GM19397 (cell line): Measurements from ENCODE around the gene OR2D3.
"Not testable (repeated sequence)": the region's sequence is repeated elsewhere in the genome, so short reads cannot be mapped to it uniquely, and the experiment has no call there.

Source experiments
- ATAC-seq: cut with Tn5 transposase; IDR thresholded peaks from one replicate; pipeline ENCODE4 v1.9.1; 2021; ENCODE audit warnings: mild to moderate bottlenecking, moderate library complexity; ENCODE audit not compliant: unreplicated experiment

The OR2D3 gene

DNA sequence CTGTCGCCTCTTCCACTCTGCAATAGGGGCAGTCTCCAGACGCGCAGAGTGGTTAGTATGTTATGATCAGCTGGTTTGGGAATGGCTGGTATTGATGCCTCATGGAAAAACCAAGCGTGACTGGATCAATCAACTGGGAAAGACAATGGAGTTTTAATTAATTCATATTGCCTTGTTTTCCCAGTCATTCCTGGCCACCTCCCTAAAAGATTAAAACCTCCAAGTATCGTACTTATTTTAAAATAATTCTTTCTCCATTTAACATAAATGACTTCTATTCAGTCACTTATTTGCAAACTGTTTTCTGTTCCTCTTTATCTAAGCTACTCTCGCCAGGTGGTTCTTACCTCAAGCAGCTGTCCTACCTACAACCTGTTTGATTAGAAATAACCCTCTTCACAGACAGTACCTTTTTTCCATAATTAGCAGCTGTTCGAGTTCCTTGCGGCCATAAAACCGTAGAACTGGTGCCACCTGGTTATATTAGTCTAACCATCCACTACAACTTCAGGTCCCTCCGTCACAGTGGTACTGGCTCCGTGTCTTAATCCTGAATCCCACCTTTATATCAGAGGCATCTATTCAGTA lies 6.3 kb downstream of the OR2D3 start:
- peak; percentile 65 for ATAC-seq

DNA sequence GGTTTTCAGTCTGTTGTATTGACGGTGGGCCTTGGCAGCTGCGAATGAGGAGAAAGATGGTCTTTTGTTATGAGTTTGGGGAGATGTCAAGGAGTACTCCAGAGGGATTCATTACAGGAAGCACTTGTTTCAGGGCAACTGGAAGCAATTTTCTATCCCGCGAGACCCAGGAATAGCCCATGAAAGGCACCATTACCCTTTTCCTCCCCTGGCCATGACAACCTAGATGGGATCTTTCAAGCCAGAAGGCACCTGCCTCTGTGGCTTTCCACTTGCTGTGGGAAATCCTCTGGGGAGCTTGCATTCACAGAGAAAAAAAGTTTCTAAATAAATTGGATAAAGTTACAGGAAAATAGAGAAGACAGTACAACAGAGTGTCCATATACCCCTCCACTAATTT lies 8.1 kb downstream of the OR2D3 start:
- no peak for ATAC-seq

DNA sequence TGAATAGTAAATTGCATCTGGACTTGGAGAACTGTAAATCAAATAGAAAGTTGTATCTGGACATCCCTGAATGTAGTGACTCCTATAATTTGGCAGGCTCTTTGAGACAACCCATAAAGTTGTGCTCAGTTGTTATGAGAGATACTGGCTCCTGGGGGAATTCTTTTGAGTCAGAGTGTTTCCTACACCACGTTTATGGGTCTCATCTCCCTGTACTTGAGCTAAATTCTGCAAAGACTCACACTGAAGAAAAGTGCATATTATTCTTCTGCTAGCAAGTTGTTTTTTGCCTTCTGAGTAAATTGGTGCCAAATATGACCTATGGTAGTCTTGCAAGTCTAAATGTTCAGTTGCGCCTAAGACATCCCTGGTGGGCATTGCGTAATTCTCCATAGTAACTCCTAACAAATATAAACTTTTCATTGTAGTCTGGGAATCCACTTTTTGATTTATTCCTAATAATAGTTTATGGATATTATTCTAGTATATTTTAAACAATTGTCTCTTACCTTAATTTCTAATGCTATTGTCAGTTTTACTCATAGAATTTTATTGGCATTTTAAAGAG lies 10.4 kb downstream of the OR2D3 start:
- ATAC-seq, result no peak

DNA sequence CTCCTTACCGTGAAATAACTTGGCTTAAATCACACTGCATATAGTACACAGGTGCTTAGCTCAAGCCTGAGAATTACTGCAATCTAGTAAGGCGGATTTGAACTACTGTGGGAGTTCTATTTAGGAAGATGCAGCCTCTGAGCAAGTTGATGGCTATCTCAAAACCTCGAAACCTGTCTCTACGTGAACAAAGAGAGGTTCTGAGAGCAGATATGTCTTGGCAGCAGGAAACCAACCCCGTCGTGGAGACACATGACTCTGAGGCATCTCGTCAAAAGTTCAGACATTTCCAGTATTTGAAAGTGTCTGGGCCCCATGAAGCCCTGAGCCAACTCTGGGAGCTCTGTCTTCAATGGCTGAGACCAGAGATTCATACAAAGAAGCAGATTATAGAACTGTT lies 11.3 kb downstream of the OR2D3 start:
- no peak for ATAC-seq

DNA sequence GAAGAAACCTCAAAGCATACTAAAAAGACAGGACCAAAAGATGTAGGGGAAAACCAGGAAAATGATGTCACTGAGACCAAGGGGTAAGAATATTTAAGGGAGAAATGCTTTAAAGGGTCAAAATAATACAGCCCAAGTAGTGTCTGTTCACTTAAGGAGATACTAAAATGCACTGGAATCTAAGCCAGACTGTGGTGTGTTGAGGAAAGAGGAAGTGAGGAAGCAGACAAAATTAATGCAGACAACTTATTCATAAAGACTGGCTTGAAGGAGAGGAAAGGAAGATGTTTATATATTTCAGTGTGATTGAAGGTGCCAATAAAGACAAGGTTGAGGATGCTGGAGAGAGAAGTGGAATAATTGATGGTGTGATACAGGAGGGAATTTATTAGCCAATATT lies 21.2 kb downstream of the OR2D3 start:
- ATAC-seq, result no peak

DNA sequence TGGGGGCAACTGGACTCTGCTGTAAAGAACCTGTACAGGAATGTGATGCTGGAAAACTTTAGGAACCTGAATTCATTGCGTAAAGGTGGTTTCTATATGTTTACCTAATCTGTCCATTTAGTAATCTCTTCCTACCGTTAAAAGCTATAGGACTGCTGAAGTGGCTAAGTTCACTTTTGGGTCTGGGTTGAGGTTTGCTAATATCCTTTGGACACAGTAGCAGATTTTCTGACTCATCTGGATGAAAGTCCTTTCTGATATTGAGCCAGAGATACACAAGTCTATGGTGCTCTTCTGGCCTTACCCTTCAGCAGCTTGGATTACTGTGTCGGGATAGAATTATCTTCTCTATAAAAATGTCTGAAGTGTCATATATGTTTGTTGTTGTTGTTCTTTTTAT lies 22.3 kb downstream of the OR2D3 start:
- ATAC-seq, result no peak

DNA sequence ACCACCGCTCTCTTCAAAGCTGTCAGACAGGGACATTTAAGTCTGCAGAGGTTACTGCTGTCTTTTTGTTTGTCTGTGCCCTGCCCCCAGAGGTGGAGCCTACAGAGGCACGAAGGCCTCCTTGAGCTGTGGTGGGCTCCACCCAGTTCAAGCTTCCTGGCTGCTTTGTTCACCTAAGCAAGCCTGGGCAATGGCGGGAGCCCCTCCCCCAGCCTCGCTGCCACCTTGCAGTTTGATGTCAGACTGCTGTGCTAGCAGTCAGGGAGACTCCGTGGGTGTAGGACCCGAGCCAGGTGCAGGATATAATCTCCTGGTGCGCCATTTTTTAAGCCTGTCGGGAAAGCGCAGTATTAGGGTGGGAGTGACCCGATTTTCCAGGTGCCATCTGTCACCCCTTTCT lies 33.4 kb downstream of the OR2D3 start:
- not testable (repeated sequence) for ATAC-seq

DNA sequence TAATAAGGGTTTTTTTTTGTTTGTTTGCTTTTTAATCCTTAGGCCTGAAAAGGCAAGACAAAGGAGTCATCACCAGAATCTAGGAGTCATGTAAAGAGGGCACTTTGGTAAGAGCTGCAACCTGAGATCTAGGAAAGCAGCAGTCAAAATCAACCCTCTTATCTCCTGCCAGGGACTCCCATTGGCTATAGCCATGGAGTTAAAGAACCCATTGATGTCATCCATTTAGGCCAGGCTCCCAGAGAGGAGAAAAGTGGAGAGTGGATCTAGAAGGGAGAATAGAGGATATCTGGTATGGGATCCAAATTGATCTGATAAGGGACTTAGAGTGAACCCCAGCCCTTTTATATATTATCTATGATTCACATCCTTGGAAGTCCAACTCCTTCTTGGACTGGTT lies 41.3 kb downstream of the OR2D3 start:
- no peak for ATAC-seq

DNA sequence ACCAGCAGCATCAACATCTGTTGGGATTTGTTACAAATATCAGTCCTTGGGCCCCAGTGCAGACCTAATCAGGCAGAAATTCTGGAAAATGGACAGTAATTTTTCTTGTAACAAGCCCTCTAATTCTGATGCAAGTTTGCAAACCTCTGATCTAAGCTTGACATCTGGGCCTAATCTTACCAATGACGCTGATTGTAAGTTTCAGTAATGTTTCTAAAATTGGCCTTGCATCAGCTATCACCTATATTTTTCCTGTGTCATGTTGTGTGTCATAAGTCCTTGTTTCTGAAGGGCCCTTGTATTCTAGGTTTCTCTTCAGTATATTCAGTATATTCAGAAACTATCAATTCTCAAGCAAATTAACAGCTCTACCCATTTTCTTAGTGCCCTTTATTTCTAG lies 41.9 kb downstream of the OR2D3 start:
- no peak for ATAC-seq

DNA sequence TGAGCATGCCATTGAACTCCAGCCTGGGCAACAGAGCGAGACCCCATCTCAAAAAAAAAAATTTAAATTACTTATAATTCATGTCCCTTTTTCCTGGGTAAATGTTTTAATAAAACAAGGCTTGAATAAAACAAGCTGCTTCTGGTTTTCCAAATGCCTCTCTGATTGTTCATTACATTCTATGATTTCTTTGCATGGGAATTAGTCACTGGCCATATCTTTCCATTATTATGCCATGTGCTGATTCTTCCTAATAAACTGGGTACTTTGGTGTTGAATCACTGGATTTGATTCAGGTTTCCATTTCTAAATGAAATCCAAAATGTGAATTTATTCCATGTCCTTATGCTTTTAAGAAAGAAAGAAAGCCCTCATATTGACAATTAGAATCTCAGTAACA lies 48.0 kb downstream of the OR2D3 start:
- no peak for ATAC-seq

DNA sequence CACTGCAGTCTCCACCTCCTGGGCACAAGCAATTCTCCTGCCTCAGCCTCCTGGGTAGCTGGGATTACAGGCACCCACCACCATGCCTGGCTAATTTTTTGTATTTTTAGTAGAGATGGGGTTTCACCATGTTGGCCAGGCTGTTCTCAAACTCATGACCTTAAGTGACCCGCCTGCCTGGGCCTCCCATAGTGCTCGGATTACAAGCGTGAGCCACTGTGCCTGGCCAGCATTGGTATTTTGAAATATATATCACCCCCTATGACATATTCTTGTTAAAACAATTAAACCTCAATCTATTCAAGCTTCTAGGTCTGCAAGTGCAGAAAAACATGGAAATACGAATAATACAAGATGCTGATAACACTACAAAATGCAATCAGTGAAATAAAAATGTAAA lies 49.1 kb downstream of the OR2D3 start:
- not testable (repeated sequence) for ATAC-seq
